Measurements from ENCODE around the gene CSH2.

DNA sequence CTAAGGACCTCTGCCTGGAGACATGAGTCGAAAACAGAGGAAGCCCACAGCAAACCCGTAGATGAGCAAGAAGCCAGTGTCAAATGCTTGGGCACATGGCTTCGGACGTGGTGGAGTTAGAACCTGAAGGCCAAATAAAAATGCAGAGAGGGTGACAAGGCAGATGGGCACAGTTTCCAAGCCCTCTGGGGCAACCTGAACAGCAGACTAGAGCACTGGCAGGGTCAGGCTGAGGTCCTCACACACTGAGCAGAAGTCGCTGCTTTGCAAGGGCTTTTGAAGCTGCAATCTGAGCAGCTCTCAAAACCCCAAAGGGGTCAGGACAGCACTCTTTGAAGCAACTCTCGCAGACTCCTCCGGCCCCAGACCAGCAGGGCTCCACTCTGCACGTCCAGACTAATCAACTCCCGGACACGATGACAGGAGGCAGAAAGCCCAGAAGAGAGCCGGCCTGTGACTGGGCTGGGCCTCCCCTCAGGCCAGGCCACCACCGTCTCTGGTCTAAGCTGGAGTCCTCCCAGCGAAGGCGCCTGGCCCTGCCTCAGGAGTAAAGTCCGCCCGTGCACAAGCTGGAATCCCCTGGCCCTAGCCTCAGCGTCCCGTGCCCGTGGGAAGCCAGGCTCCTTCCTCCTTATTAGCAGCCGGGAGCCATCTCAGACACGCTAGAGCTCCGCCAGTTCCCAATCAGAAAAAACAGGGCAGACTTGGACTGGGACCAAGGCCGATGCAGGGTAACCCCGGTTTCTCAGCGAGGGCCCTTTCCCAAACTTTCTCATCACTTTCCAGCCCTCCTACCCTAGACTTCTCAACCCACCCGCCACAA lies 31.9 kb downstream of the CSH2 start:
- TF ChIP-seq, protein P1, sequence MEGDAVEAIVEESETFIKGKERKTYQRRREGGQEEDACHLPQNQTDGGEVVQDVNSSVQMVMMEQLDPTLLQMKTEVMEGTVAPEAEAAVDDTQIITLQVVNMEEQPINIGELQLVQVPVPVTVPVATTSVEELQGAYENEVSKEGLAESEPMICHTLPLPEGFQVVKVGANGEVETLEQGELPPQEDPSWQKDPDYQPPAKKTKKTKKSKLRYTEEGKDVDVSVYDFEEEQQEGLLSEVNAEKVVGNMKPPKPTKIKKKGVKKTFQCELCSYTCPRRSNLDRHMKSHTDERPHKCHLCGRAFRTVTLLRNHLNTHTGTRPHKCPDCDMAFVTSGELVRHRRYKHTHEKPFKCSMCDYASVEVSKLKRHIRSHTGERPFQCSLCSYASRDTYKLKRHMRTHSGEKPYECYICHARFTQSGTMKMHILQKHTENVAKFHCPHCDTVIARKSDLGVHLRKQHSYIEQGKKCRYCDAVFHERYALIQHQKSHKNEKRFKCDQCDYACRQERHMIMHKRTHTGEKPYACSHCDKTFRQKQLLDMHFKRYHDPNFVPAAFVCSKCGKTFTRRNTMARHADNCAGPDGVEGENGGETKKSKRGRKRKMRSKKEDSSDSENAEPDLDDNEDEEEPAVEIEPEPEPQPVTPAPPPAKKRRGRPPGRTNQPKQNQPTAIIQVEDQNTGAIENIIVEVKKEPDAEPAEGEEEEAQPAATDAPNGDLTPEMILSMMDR (IDR thresholded peaks at IDR 0.05), result no peak
- no peak for TF ChIP-seq EZH2 (IDR thresholded peaks at IDR 0.05; ENCODE audit: borderline replicate concordance, insufficient read depth, low read depth, low read length, poor library complexity, severe bottlenecking)
